ENCODE results near the gene RPA3. TPM values are rescaled to one million over a fixed set of nuclear protein-coding genes. Genes with fewer than 3 reads are reported as not detected.

The RPA3 gene
- total RNA-seq, 4 donors from 2014 or later: 14.9 to 35.2 (median 18.4) TPM

GRCh38 chr7:7698930-7699329 is 19.5 kb downstream of the RPA3 start:
- Histone ChIP-seq H3K36me3 (no peaks in the 10 kb centered on the region), H3K27me3 (no peaks in the 10 kb centered on the region), H3K9me3 (no peaks in the 10 kb centered on the region), H3K27ac (no peak overlapping the region), H3K4me1 (peaks cover 32% of the 10 kb centered on the region), H3K4me3 (no peak overlapping the region)
- DNase-seq (ENCODE audit: low spot score in 2 of 2): no peak
- TF ChIP-seq CTCF (IDR thresholded peaks at IDR 0.05) (no peak), POLR2A (IDR thresholded peaks at IDR 0.05) (no peak), POLR2AphosphoS5 (IDR thresholded peaks at IDR 0.05) (no peak), EP300 (IDR thresholded peaks at IDR 0.05) (no peak)
- 79% methylated on average over 2 of the region's 2 CpGs for WGBS

GRCh38 chr7:7696458-7697119 is 21.8 kb downstream of the RPA3 start:
- no peaks in the 10 kb centered on the region for H3K9me3 ChIP-seq
- peak overlapping the region; percentile 54 for H3K27ac ChIP-seq
- TF ChIP-seq CTCF (IDR thresholded peaks at IDR 0.05): no peak
- TF ChIP-seq POLR2A (IDR thresholded peaks at IDR 0.05): no peak
- no peak for TF ChIP-seq EP300 (IDR thresholded peaks at IDR 0.05)
- no peak for TF ChIP-seq POLR2AphosphoS5 (IDR thresholded peaks at IDR 0.05)
- no peak overlapping the region for H3K4me3 ChIP-seq
- WGBS: 48% methylated on average over 3 of the region's 3 CpGs
- peaks cover 25% of the 10 kb centered on the region for H3K4me1 ChIP-seq
- no peaks in the 10 kb centered on the region for H3K27me3 ChIP-seq
- no peak for DNase-seq (ENCODE audit: low spot score in 2 of 2)
- no peaks in the 10 kb centered on the region for H3K36me3 ChIP-seq

- DNase-seq (ENCODE audit: low spot score in 2 of 2): no peak
- peak overlapping the region; percentile 26 for H3K27ac ChIP-seq
- H3K9me3 ChIP-seq: no peaks in the 10 kb centered on the region
- H3K4me1 ChIP-seq: peaks cover 25% of the 10 kb centered on the region
- TF ChIP-seq POLR2A (IDR thresholded peaks at IDR 0.05) (no peak), EP300 (IDR thresholded peaks at IDR 0.05) (no peak), CTCF (IDR thresholded peaks at IDR 0.05) (no peak), POLR2AphosphoS5 (IDR thresholded peaks at IDR 0.05) (no peak)
- WGBS: 57% methylated on average over 5 of the region's 5 CpGs
- H3K4me3 ChIP-seq: no peak overlapping the region
- H3K36me3 ChIP-seq: no peaks in the 10 kb centered on the region
- no peaks in the 10 kb centered on the region for H3K27me3 ChIP-seq
Measured at GRCh38 chr7:7695111-7695817, 23.1 kb downstream of the RPA3 start.

GRCh38 chr7:7694542-7694941 is 23.9 kb downstream of the RPA3 start:
- H3K27me3 ChIP-seq: no peaks in the 10 kb centered on the region
- WGBS: 85% methylated on average over 3 of the region's 3 CpGs
- no peak for TF ChIP-seq EP300 (IDR thresholded peaks at IDR 0.05)
- TF ChIP-seq CTCF (IDR thresholded peaks at IDR 0.05): no peak
- TF ChIP-seq POLR2A (IDR thresholded peaks at IDR 0.05): no peak
- TF ChIP-seq POLR2AphosphoS5 (IDR thresholded peaks at IDR 0.05): no peak
- DNase-seq (ENCODE audit: low spot score in 2 of 2): no peak
- H3K4me3 ChIP-seq: no peak overlapping the region
- H3K27ac ChIP-seq: no peak overlapping the region
- H3K9me3 ChIP-seq: no peaks in the 10 kb centered on the region
- H3K4me1 ChIP-seq: peaks cover 23% of the 10 kb centered on the region
- no peaks in the 10 kb centered on the region for H3K36me3 ChIP-seq

GRCh38 chr7:7693881-7694280 is 24.5 kb downstream of the RPA3 start:
- Histone ChIP-seq H3K36me3 (no peaks in the 10 kb centered on the region), H3K4me3 (no peak overlapping the region), H3K9me3 (no peaks in the 10 kb centered on the region), H3K27ac (no peak overlapping the region), H3K4me1 (peaks cover 23% of the 10 kb centered on the region), H3K27me3 (no peaks in the 10 kb centered on the region)
- DNase-seq (ENCODE audit: low spot score in 2 of 2): no peak
- TF ChIP-seq CTCF (IDR thresholded peaks at IDR 0.05): no peak
- TF ChIP-seq POLR2A (IDR thresholded peaks at IDR 0.05): no peak
- no peak for TF ChIP-seq POLR2AphosphoS5 (IDR thresholded peaks at IDR 0.05)
- no peak for TF ChIP-seq EP300 (IDR thresholded peaks at IDR 0.05)
